Keratinocyte (primary cell): Measurements from ENCODE around the gene MYO10. TPM values are rescaled to one million over a fixed set of nuclear protein-coding genes. Genes with fewer than 3 reads are reported as not detected.

Experiments used
- DNase-seq: peaks from one replicate; pipeline ENCODE4 v3.0.0-alpha.2; 2011; ENCODE audit warnings: low read depth, missing footprints, low spot score
- FAIRE-seq: peaks from 2 replicates; lab custom pipeline; 2011; peaks lifted over from hg19 to GRCh38; lab: Jason Lieb, UNC
- H2AFZ ChIP-seq: 2 replicates; pipeline ENCODE4 v1.6.0; 2012; ENCODE audit warnings: low read length, control low read depth, inconsistent platforms; ENCODE audit not compliant: control insufficient read depth
- H3K27ac ChIP-seq: 2 replicates; pipeline ENCODE4 v1.5.1; 2011; ENCODE audit warnings: low read length; ENCODE audit not compliant: control insufficient read depth, insufficient read depth
- H3K27me3 ChIP-seq: 3 replicates; pipeline ENCODE4 v1.6.0; 2011; ENCODE audit warnings: low read length; ENCODE audit not compliant: control insufficient read depth, insufficient read depth; ENCODE audit errors: extremely low read depth
- H3K36me3 ChIP-seq, 2 experiments: 2 replicates in 1 of 2; 3 replicates in 1 of 2; pipeline ENCODE4 v1.5.1; 2011; ENCODE audit warnings: low read length in 2 of 2, mild to moderate bottlenecking in 1 of 2; ENCODE audit not compliant: control insufficient read depth in 2 of 2, insufficient read depth in 2 of 2; ENCODE audit errors: extremely low read depth in 1 of 2
- H3K4me1 ChIP-seq: 3 replicates; pipeline ENCODE4 v1.5.1; 2011; ENCODE audit warnings: low read length; ENCODE audit not compliant: control insufficient read depth, insufficient read depth; ENCODE audit errors: extremely low read depth
- H3K4me2 ChIP-seq: 3 replicates; pipeline ENCODE4 v1.6.0; 2011; ENCODE audit warnings: low read depth, low read length; ENCODE audit not compliant: control insufficient read depth, insufficient read depth; ENCODE audit errors: extremely low read depth
- H3K4me3 ChIP-seq, 3 experiments: fragments of 200-600 bp in 1 of 3; sonication (generic) in 1 of 3; 2 replicates in 2 of 3; 3 replicates in 1 of 3; pipeline ENCODE4 v1.5.1; 2011 to 2016; ENCODE audit warnings: low read length in 3 of 3, mild to moderate bottlenecking in 3 of 3, control low read depth in 2 of 3, inconsistent platforms in 1 of 3, low read depth in 1 of 3, mixed read lengths in 1 of 3, mixed run types in 1 of 3, moderate library complexity in 1 of 3; ENCODE audit not compliant: control insufficient read depth in 2 of 3, insufficient read depth in 2 of 3; ENCODE audit errors: extremely low read depth in 1 of 3
- H3K79me2 ChIP-seq: 2 replicates; pipeline ENCODE4 v1.6.0; 2012; ENCODE audit warnings: low read length; ENCODE audit not compliant: control insufficient read depth, insufficient read depth
- H3K9ac ChIP-seq: 3 replicates; pipeline ENCODE4 v1.6.0; 2011; ENCODE audit warnings: low read length; ENCODE audit not compliant: control insufficient read depth, insufficient read depth; ENCODE audit errors: extremely low read depth
- H3K9me1 ChIP-seq: 3 replicates; pipeline ENCODE4 v1.6.0; 2011; ENCODE audit warnings: low read length; ENCODE audit not compliant: control insufficient read depth, insufficient read depth; ENCODE audit errors: extremely low read depth
- H3K9me3 ChIP-seq: 2 replicates; pipeline ENCODE4 v1.5.1; 2012; ENCODE audit warnings: low read depth, low read length; ENCODE audit not compliant: control insufficient read depth
- H4K20me1 ChIP-seq: 3 replicates; pipeline ENCODE4 v1.6.0; 2011; ENCODE audit warnings: low read length; ENCODE audit not compliant: control insufficient read depth, insufficient read depth; ENCODE audit errors: extremely low read depth
- EZH2 ChIP-seq: IDR thresholded peaks from one replicate; pipeline ENCODE4 v1.6.1; 2012; ENCODE audit warnings: inconsistent platforms, mild to moderate bottlenecking, low read length, moderate library complexity
- dilution Hi-C: fragments of 300-500 bp; cut with MboI; formaldehyde crosslinking; loops from one replicate; pipeline ENCODE4 v1.7.0; 2020; ENCODE audit warnings: low sequenced_read_pairs; ENCODE audit not compliant: extremely low pct_ligation_motif_present
- polyA plus RNA-seq, 5 experiments: library from polyadenylated mRNA; depleted of rRNA in 3 of 5; stranded (reverse) in 3 of 5; stranded (forward) in 1 of 5; unstranded in 1 of 5; fragments of >200 nt; gene quantifications; 1 replicate in 1 of 5; 2 replicates in 3 of 5; 3 replicates in 1 of 5; pipeline versions ENCODE4 v1.2.1 to v1.2.3, GENCODE V29; 2011 to 2012; ENCODE audit warnings: missing spikeins in 2 of 5, low read depth in 1 of 5, low replicate concordance in 1 of 5
- TF ChIP-seq, protein P1 (sequence below), 3 experiments: IDR thresholded peaks in 1 of 3; conservative IDR thresholded peaks in 1 of 3; optimal IDR thresholded peaks in 1 of 3; 2 replicates in 2 of 3; 3 replicates in 1 of 3; pipeline versions ENCODE3 to v1.5.1; 2011; ENCODE audit warnings: low read length in 3 of 3, mild to moderate bottlenecking in 3 of 3, moderate library complexity in 2 of 3, control low read depth in 1 of 3, inconsistent platforms in 1 of 3; ENCODE audit not compliant: insufficient read depth in 2 of 3; ENCODE audit errors: extremely low read depth in 1 of 3

MYO10 gene
- polyA plus RNA-seq, 1 donor (not counting 4 experiments of a cell fraction or from before 2014, with no cell fraction given) = 22.0 TPM

DNA sequence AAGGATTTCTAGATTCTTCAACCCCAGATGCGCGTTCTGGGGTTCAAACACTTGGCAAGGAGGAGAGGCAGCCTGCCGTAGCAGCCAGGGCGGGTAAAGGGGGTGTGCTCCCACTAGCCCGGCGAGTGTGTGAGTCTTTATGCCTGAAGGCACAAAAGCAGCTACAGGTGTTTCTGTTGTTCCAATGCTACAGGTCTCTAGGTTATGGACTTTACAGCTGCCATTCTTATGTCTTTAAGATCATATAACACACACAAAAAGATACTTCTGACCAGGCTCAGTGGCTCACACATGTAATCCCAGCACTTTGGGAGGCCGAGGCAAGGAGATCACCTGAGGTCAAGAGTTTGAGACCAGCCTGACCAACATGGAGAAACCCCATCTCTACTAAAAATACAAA is 185.6 kb downstream of the MYO10 start:
- Histone ChIP-seq H3K27ac (no peak overlapping the region), H4K20me1 (no peaks in the 10 kb centered on the region), H3K79me2 (no peaks in the 10 kb centered on the region), H3K9me3 (no peaks in the 10 kb centered on the region), H2AFZ (no peak overlapping the region), H3K9ac (no peak overlapping the region), H3K36me3 (peaks cover 9 to 17% of the 10 kb centered on the region in 2 experiments), H3K4me2 (no peak overlapping the region), H3K27me3 (no peaks in the 10 kb centered on the region), H3K4me3 (no peak overlapping the region), H3K9me1 (no peaks in the 10 kb centered on the region), H3K4me1 (no peaks in the 10 kb centered on the region)
- DNase-seq = no peak
- dilution Hi-C loops = no loop called here
- FAIRE-seq = no peak
- no peak for TF ChIP-seq EZH2
- TF ChIP-seq, protein P1, sequence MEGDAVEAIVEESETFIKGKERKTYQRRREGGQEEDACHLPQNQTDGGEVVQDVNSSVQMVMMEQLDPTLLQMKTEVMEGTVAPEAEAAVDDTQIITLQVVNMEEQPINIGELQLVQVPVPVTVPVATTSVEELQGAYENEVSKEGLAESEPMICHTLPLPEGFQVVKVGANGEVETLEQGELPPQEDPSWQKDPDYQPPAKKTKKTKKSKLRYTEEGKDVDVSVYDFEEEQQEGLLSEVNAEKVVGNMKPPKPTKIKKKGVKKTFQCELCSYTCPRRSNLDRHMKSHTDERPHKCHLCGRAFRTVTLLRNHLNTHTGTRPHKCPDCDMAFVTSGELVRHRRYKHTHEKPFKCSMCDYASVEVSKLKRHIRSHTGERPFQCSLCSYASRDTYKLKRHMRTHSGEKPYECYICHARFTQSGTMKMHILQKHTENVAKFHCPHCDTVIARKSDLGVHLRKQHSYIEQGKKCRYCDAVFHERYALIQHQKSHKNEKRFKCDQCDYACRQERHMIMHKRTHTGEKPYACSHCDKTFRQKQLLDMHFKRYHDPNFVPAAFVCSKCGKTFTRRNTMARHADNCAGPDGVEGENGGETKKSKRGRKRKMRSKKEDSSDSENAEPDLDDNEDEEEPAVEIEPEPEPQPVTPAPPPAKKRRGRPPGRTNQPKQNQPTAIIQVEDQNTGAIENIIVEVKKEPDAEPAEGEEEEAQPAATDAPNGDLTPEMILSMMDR (optimal IDR thresholded peaks at IDR 0.05 in 1 of 3, IDR thresholded peaks at IDR 0.05 in 1 of 3, conservative IDR thresholded peaks at IDR 0.05 in 1 of 3; ENCODE audit: extremely low read depth in 1 of 3, insufficient read depth in 2 of 3, low read length in 3 of 3) = no peak

DNA sequence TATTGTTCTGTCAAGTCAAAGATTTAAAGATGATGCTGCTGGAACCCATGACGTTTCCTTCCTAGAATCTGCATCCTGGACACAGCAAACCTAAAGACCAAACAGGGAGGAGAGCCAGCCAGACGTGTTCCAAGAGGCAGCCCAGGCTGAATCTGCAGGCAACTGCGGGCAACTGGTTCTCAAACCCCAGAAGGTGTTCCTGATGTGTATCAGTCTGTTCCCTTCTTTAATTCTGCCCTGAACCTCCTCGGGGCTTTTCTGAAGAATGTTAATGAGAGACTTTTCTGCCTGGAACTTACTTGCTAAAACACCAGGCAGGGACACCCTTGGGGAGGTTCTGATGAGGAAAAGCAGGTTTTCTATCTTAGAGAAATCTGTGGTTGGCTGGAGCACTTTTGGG is 186.5 kb downstream of the MYO10 start:
- Histone ChIP-seq H3K4me2 (no peak overlapping the region), H3K27me3 (no peaks in the 10 kb centered on the region), H4K20me1 (no peaks in the 10 kb centered on the region), H3K9me1 (no peaks in the 10 kb centered on the region), H3K9ac (no peak overlapping the region), H3K36me3 (peaks cover 5 to 17% of the 10 kb centered on the region in 2 experiments), H3K4me1 (no peaks in the 10 kb centered on the region), H3K4me3 (no peak overlapping the region), H3K79me2 (no peaks in the 10 kb centered on the region), H3K9me3 (no peaks in the 10 kb centered on the region), H2AFZ (no peak overlapping the region), H3K27ac (no peak overlapping the region)
- FAIRE-seq (no peak), DNase-seq (no peak)
- dilution Hi-C loops = no loop called here
- no peak for TF ChIP-seq EZH2
- TF ChIP-seq, protein P1 (optimal IDR thresholded peaks at IDR 0.05 in 1 of 3, IDR thresholded peaks at IDR 0.05 in 1 of 3, conservative IDR thresholded peaks at IDR 0.05 in 1 of 3; ENCODE audit: extremely low read depth in 1 of 3, insufficient read depth in 2 of 3, low read length in 3 of 3) = no peak
